Measurements from ENCODE around the gene TRIL. TPM values are rescaled to one million over a fixed set of nuclear protein-coding genes. Genes with fewer than 3 reads are reported as not detected.

TRIL gene
- total and polyA plus RNA-seq, 8 donors = 0.14 to 2.2 (median 0.41) TPM

DNA sequence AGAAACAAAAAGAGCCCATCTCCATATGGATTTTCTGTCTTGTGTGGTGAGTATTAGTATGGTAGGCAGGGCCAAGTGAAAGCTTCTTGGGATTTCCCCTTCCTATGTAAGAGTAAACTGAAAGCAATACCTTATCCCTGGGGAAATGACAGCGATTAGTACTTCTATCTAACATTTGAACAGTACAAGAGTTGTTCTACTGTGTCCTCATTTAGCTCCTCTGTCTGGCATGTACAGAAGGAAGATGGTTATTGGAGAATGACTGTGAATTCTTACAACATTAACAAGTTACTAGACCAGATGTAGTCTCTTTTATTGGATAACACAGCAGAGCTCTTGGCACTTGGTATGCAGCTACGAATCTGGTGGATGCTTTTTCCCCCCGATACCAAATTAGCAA is 17.9 kb upstream of the TRIL start:
- peaks cover 0 to 3% (median 0%) of the 10 kb centered on the region in 4 donors for H3K9me3 ChIP-seq
- H3K4me1 ChIP-seq = no peaks in the 10 kb centered on the region
- intact Hi-C loops (cut with DNase I) = no loop called here
- H3K4me3 ChIP-seq = no peak overlapping the region
- no peak for FAIRE-seq
- no peaks in the 10 kb centered on the region for H3K36me3 ChIP-seq
- 75 to 84% methylated on average over 3 of the region's 3 CpGs for WGBS, 2 donors
- H3K27me3 ChIP-seq = no peaks in the 10 kb centered on the region
- no peak for DNase-seq
- TF ChIP-seq, protein P1, sequence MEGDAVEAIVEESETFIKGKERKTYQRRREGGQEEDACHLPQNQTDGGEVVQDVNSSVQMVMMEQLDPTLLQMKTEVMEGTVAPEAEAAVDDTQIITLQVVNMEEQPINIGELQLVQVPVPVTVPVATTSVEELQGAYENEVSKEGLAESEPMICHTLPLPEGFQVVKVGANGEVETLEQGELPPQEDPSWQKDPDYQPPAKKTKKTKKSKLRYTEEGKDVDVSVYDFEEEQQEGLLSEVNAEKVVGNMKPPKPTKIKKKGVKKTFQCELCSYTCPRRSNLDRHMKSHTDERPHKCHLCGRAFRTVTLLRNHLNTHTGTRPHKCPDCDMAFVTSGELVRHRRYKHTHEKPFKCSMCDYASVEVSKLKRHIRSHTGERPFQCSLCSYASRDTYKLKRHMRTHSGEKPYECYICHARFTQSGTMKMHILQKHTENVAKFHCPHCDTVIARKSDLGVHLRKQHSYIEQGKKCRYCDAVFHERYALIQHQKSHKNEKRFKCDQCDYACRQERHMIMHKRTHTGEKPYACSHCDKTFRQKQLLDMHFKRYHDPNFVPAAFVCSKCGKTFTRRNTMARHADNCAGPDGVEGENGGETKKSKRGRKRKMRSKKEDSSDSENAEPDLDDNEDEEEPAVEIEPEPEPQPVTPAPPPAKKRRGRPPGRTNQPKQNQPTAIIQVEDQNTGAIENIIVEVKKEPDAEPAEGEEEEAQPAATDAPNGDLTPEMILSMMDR (IDR thresholded peaks at IDR 0.05) = no peak
- no peak for ATAC-seq
- H3K27ac ChIP-seq = no peak overlapping the region

DNA sequence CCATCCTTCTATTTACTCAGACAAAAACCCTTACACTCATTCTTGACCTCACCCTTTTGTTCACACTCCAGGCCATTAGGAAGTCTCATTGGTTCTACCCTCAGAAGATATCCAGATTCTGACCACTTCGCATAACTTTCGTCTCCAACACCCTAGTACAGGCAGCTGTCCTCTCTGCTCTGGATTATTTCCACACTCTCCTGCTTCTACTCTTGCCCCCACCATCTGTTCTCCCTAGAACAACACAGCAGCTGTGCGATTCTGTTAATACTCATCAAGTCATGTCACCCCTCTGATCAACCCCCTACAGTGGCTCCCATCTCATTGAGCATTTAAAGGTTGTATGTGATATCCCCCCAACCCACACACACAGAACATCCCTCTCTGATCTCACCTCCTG is 15.5 kb upstream of the TRIL start:
- no peak for ATAC-seq
- peaks cover 0 to 3% (median 0%) of the 10 kb centered on the region in 4 donors for H3K9me3 ChIP-seq
- H3K4me1 ChIP-seq = no peaks in the 10 kb centered on the region
- H3K27ac ChIP-seq = no peak overlapping the region
- H3K27me3 ChIP-seq = no peaks in the 10 kb centered on the region
- H3K36me3 ChIP-seq = no peaks in the 10 kb centered on the region
- no peak overlapping the region for H3K4me3 ChIP-seq
- TF ChIP-seq, protein P1 (IDR thresholded peaks at IDR 0.05) = no peak
- WGBS, 2 donors = 81 to 91% methylated on average over 3 of the region's 3 CpGs
- DNase-seq = no peak
- intact Hi-C loops (cut with DNase I) = no loop called here
- FAIRE-seq = no peak

DNA sequence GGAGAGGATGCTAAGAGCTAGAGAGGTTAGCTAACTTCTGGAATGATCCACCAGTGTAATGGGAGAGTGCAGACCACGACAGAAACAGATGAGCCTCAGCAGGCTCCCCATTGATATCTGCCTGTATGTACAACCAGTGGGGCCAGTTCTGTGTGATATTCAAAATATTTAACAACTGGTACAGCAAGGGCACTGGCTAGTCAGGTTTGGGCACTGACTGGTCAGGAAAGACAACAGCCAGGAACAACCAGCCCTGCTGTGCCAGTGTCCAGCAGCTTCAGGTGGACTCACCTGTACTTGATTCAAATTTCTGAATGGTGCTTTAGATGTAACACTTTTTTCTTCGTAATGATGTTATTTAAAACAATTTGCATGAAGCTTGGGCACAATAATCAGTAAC is 5.9 kb upstream of the TRIL start:
- no peak for DNase-seq
- 61 to 75% methylated on average over 2 of the region's 2 CpGs for WGBS, 2 donors
- Histone ChIP-seq H3K36me3 (no peaks in the 10 kb centered on the region), H3K9me3 (no peaks in the 10 kb centered on the region), H3K27me3 (no peaks in the 10 kb centered on the region), H3K4me1 (no peaks in the 10 kb centered on the region), H3K27ac (no peak overlapping the region), H3K4me3 (no peak overlapping the region)
- FAIRE-seq = no peak
- intact Hi-C loops (cut with DNase I) = no loop called here
- TF ChIP-seq, protein P1 (IDR thresholded peaks at IDR 0.05) = no peak
- no peak for ATAC-seq

DNA sequence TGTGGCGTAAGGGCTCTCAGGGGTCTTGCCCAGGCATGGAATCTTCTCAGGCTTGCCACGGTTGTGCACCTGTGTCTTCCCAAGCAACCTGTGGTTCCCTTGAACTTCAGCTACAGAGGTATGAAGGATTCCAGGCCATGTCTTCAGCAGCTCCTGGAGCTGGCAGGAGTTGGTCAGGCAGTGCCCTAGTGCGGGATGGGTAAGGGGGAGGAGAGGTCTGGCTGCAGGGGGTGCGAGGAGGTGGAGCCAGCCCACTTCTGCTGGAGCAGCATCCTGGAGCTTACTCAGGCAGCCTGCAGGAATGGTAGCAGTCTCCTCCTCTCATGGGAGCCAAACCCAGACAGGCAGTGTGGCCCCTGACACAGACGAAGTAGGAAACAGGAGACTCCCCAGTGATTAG is 3.8 kb upstream of the TRIL start:
- Histone ChIP-seq H3K4me3 (no peak overlapping the region), H3K36me3 (no peaks in the 10 kb centered on the region), H3K27me3 (no peaks in the 10 kb centered on the region), H3K4me1 (peaks cover 0 to 6% (median 0%) of the 10 kb centered on the region in 3 donors), H3K27ac (no peak overlapping the region), H3K9me3 (no peaks in the 10 kb centered on the region)
- intact Hi-C loops (cut with DNase I) = no loop called here
- DNase-seq (no peak), FAIRE-seq (no peak), ATAC-seq (no peak)
- WGBS, 2 donors = 75 to 80% methylated on average over 5 of the region's 5 CpGs
- TF ChIP-seq, protein P1 (IDR thresholded peaks at IDR 0.05) = no peak

DNA sequence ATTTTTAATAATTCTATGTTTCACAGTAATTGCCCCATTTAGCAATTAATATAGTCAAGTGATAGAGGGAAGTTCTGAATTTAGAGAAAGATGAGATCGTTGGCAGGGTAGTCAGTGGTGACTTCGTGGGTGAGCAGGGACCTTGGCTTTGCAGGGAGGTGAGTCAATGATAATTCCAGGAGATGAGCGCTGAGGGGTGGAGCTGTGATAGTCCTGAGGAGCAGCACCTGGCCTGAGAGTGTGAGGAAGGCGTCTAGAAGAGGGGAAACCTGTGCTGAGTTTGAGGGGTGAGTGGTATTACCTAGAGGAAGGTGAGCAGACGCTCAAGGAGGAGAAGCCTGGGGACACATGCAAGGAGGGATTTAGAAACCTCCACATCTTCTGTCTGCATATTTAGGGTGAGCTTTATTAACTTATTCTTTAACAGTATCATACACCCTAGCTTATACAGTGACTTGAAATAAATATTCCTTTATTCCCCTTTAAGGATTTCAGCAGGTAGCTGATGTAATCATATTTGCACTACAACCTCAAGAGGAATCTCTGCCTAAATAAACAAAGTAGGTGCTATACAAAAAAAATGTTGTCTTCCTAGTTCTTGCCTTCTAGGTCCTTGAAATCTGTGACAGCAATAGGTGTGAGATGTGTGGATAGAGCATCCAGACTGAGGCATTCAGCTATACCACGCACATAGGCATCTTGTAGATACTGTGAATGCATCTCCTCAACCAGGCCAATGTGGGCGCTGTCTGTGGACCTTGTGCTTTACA is 2.1 kb upstream of the TRIL start:
- no peaks in the 10 kb centered on the region for H3K36me3 ChIP-seq
- FAIRE-seq = no peak
- H3K9me3 ChIP-seq = no peaks in the 10 kb centered on the region
- intact Hi-C loops (cut with DNase I) = no loop called here
- H3K4me1 ChIP-seq = peaks cover 0 to 6% (median 5%) of the 10 kb centered on the region in 3 donors
- H3K4me3 ChIP-seq = no peak overlapping the region
- no peak for DNase-seq
- no peak for ATAC-seq
- 85 to 93% methylated on average over 7 of the region's 7 CpGs for WGBS, 2 donors
- H3K27ac ChIP-seq = no peak overlapping the region
- TF ChIP-seq, protein P1 (IDR thresholded peaks at IDR 0.05) = no peak
- H3K27me3 ChIP-seq = no peaks in the 10 kb centered on the region

All from pancreas (tissue), 10 donors.